ENCODE results near the gene CKAP2L.

The CKAP2L gene

GRCh38 chr2:112791019-112791418 lies 26.6 kb upstream of the CKAP2L start:
- H3K27ac ChIP-seq, result no peak overlapping the region
- TF ChIP-seq ZFX (IDR thresholded peaks at IDR 0.05; ENCODE audit: borderline replicate concordance) (no peak), CTCF (IDR thresholded peaks at IDR 0.05) (no peak)

GRCh38 chr2:112790305-112790704 lies 25.9 kb upstream of the CKAP2L start:
- TF ChIP-seq CTCF (IDR thresholded peaks at IDR 0.05) (no peak), ZFX (IDR thresholded peaks at IDR 0.05; ENCODE audit: borderline replicate concordance) (no peak)
- no peak overlapping the region for H3K27ac ChIP-seq

GRCh38 chr2:112789186-112789585 lies 24.8 kb upstream of the CKAP2L start:
- no peak overlapping the region for H3K27ac ChIP-seq
- no peak for TF ChIP-seq CTCF (IDR thresholded peaks at IDR 0.05)
- no peak for TF ChIP-seq ZFX (IDR thresholded peaks at IDR 0.05; ENCODE audit: borderline replicate concordance)

GRCh38 chr2:112788653-112789052 lies 24.2 kb upstream of the CKAP2L start:
- no peak overlapping the region for H3K27ac ChIP-seq
- no peak for TF ChIP-seq ZFX (IDR thresholded peaks at IDR 0.05; ENCODE audit: borderline replicate concordance)
- no peak for TF ChIP-seq CTCF (IDR thresholded peaks at IDR 0.05)

GRCh38 chr2:112787729-112788393 lies 23.5 kb upstream of the CKAP2L start:
- TF ChIP-seq CTCF (IDR thresholded peaks at IDR 0.05) (no peak), ZFX (IDR thresholded peaks at IDR 0.05; ENCODE audit: borderline replicate concordance) (no peak)
- H3K27ac ChIP-seq, result no peak overlapping the region

- TF ChIP-seq CTCF (IDR thresholded peaks at IDR 0.05) (no peak), ZFX (IDR thresholded peaks at IDR 0.05; ENCODE audit: borderline replicate concordance) (no peak)
- H3K27ac ChIP-seq, result no peak overlapping the region
These were observed 22.9 kb upstream of the CKAP2L start for GRCh38 chr2:112787294-112787693.

GRCh38 chr2:112784199-112785189 lies 20.1 kb upstream of the CKAP2L start, which contains the start of gene IL1A:
TSS of gene IL1A (minus strand) at chr2:112784493. CDS start at chr2:112783770, 723 bp downstream.
- TF ChIP-seq ZFX (IDR thresholded peaks at IDR 0.05; ENCODE audit: borderline replicate concordance) (no peak), CTCF (IDR thresholded peaks at IDR 0.05) (no peak)
- H3K27ac ChIP-seq, result no peak within 1 kb of the TSS

Measured in 22Rv1 (cell line).